IMR-90 (cell line): ENCODE results near the gene BNIP2. TPM values are rescaled to one million over a fixed set of nuclear protein-coding genes. Genes with fewer than 3 reads are reported as not detected.

ENCODE experiments used
- ATAC-seq: fragments of 200-7000 bp; cut with Tn5 transposase; 2 replicates; pipeline ENCODE4 v1.9.1; 2020; ENCODE audit warnings: low read depth, mild to moderate bottlenecking, moderate library complexity
- BruUV-seq: library from RNA; stranded (reverse); fragments of 400-500 nt; replicated peaks from 2 replicates; lab custom pipeline; 2021; lab: Mats Ljungman, UMichigan
- CTCF ChIA-PET: fragments of 300-600 bp; formaldehyde crosslinking; extraction: SDS; loops from one replicate; lab custom pipeline; 2021; ENCODE audit warnings: antibody characterized with exemption; lab: Yijun Ruan, JAX
- POLR2A ChIA-PET: fragments of 300-600 bp; sonication (Branson Sonifier 250); formaldehyde crosslinking; loops from one replicate; lab custom pipeline; 2022; ENCODE audit warnings: antibody characterized with exemption; ENCODE audit not compliant: unreplicated experiment; lab: Charles Lee
- DNase-seq: peaks from one replicate; pipeline ENCODE4 v3.0.0; 2013
- H2AFZ ChIP-seq: replicated peaks from 2 replicates; pipeline ENCODE3; 2013; ENCODE audit warnings: low read length, mild to moderate bottlenecking; ENCODE audit not compliant: poor library complexity
- H2AK5ac ChIP-seq: 2 replicates; pipeline ENCODE4 v1.6.1; 2013; ENCODE audit warnings: low read depth, low read length, inconsistent platforms
- H2AK9ac ChIP-seq: replicated peaks from 2 replicates; pipeline ENCODE3; 2013; ENCODE audit warnings: mild to moderate bottlenecking, low read depth, low read length, moderate library complexity; ENCODE audit not compliant: poor library complexity
- H2BK120ac ChIP-seq: 2 replicates; pipeline ENCODE4 v1.6.1; 2013; ENCODE audit warnings: low read depth, low read length, inconsistent platforms
- H2BK15ac ChIP-seq: 3 replicates; pipeline ENCODE4 v1.6.1; 2013; ENCODE audit warnings: low read depth, low read length, inconsistent platforms
- H2BK20ac ChIP-seq: 2 replicates; pipeline ENCODE4 v1.6.1; 2013; ENCODE audit warnings: low read depth, mild to moderate bottlenecking, inconsistent platforms, low read length, moderate library complexity
- H2BK5ac ChIP-seq: 2 replicates; pipeline ENCODE4 v1.6.1; 2013; ENCODE audit warnings: mild to moderate bottlenecking, low read depth, low read length, inconsistent platforms; ENCODE audit not compliant: poor library complexity, severe bottlenecking
- H3K14ac ChIP-seq: replicated peaks from 2 replicates; pipeline ENCODE4 v1.6.1; 2013; ENCODE audit warnings: low read depth, low read length, inconsistent platforms
- H3K18ac ChIP-seq: 2 replicates; pipeline ENCODE4 v1.6.1; 2013; ENCODE audit warnings: low read depth, low read length, control low read depth
- H3K23ac ChIP-seq: 2 replicates; pipeline ENCODE4 v1.6.1; 2013; ENCODE audit warnings: low read depth, low read length, inconsistent platforms
- H3K27ac ChIP-seq: 2 replicates; pipeline ENCODE4 v1.5.1; 2013; ENCODE audit warnings: mild to moderate bottlenecking, control low read depth, low read length; ENCODE audit not compliant: insufficient read depth
- H3K27me3 ChIP-seq: 2 replicates; pipeline ENCODE4 v1.6.1; 2013; ENCODE audit warnings: low read length; ENCODE audit not compliant: control insufficient read depth, insufficient read depth
- H3K36me3 ChIP-seq: 2 replicates; pipeline ENCODE4 v1.6.1; 2013; ENCODE audit warnings: low read length, mixed read lengths; ENCODE audit not compliant: control insufficient read depth, insufficient read depth
- H3K4ac ChIP-seq: 2 replicates; pipeline ENCODE4 v1.6.1; 2013; ENCODE audit warnings: low read depth, low read length, inconsistent platforms
- H3K4me1 ChIP-seq: 2 replicates; pipeline ENCODE4 v1.6.1; 2013; ENCODE audit warnings: low read length, mixed read lengths; ENCODE audit not compliant: control insufficient read depth, insufficient read depth
- H3K4me2 ChIP-seq: 2 replicates; pipeline ENCODE4 v1.6.1; 2013; ENCODE audit warnings: low read depth, mild to moderate bottlenecking, control low read depth, low read length, moderate library complexity
- H3K4me3 ChIP-seq: 2 replicates; pipeline ENCODE4 v1.5.1; 2013; ENCODE audit warnings: low read depth, mild to moderate bottlenecking, control low read depth, low read length, moderate library complexity; ENCODE audit not compliant: insufficient read depth
- H3K56ac ChIP-seq: 2 replicates; pipeline ENCODE4 v1.6.1; 2013; ENCODE audit warnings: low read length, inconsistent platforms; ENCODE audit not compliant: insufficient read depth; ENCODE audit errors: extremely low read depth
- H3K79me1 ChIP-seq, 2 experiments: 2 replicates each; pipeline ENCODE4 v1.6.1; 2013; ENCODE audit warnings: low read length in 2 of 2, inconsistent platforms in 1 of 2, low read depth in 1 of 2
- H3K9ac ChIP-seq: 2 replicates; pipeline ENCODE4 v1.6.1; 2013; ENCODE audit warnings: low read depth, low read length, control low read depth
- H3K9me1 ChIP-seq: 2 replicates; pipeline ENCODE4 v1.6.1; 2013; ENCODE audit warnings: low read length, inconsistent platforms; ENCODE audit not compliant: insufficient read depth
- H3K9me3 ChIP-seq: 2 replicates; pipeline ENCODE4 v1.6.1; 2013; ENCODE audit warnings: low read length; ENCODE audit not compliant: control insufficient read depth, insufficient read depth
- H4K20me1 ChIP-seq: 2 replicates; pipeline ENCODE4 v1.6.1; 2013; ENCODE audit warnings: low read length, inconsistent platforms; ENCODE audit not compliant: insufficient read depth
- H4K5ac ChIP-seq: 2 replicates; pipeline ENCODE4 v1.6.1; 2013; ENCODE audit warnings: mild to moderate bottlenecking, low read depth, low read length, control low read depth
- H4K8ac ChIP-seq, 2 experiments: 2 replicates each; pipeline ENCODE4 v1.6.1; 2013; ENCODE audit warnings: low read depth in 2 of 2, low read length in 2 of 2, control low read depth in 1 of 2, inconsistent platforms in 1 of 2
- H4K91ac ChIP-seq: 2 replicates; pipeline ENCODE4 v1.6.1; 2013; ENCODE audit warnings: low read depth, low read length, inconsistent platforms; ENCODE audit not compliant: insufficient read depth
- BHLHE40 ChIP-seq: fragments of 150-350 bp; IDR thresholded peaks from 2 replicates; pipeline ENCODE4 v1.6.1; 2016; ENCODE audit warnings: mild to moderate bottlenecking, low read depth, low read length
- ELK1 ChIP-seq: fragments of 150-350 bp; IDR thresholded peaks from 2 replicates; pipeline ENCODE4 v1.6.1; 2016; ENCODE audit warnings: low read depth, mild to moderate bottlenecking, low read length, moderate library complexity, borderline replicate concordance
- MAZ ChIP-seq: IDR thresholded peaks from 2 replicates; pipeline ENCODE4 v1.6.1; 2012; ENCODE audit warnings: low read depth, mild to moderate bottlenecking, low read length, improper control_type of control experiment, moderate library complexity, borderline replicate concordance
- MXI1 ChIP-seq: IDR thresholded peaks from 2 replicates; pipeline ENCODE4 v1.6.1; 2012; ENCODE audit warnings: low read depth, mild to moderate bottlenecking, low read length, moderate library complexity, borderline replicate concordance
- NFE2L2 ChIP-seq: fragments of 150-350 bp; IDR thresholded peaks from 2 replicates; pipeline ENCODE4 v1.6.1; 2016; ENCODE audit warnings: low read depth, mild to moderate bottlenecking, low read length
- WGBS, 2 experiments: methylation state at CpG; one replicate each; pipeline versions ENCODE4 v1.1.5 to v1.1.7; 2013; ENCODE audit warnings: missing lambda C conversion rate in 2 of 2; ENCODE audit not compliant: insufficient read length in 1 of 2; ENCODE audit errors: extremely low coverage in 2 of 2; 5-methylcytosine and 5-hydroxymethylcytosine counted together
- dilution Hi-C: fragments of 300-500 bp; cut with HindIII; formaldehyde crosslinking; loops from one replicate; pipeline ENCODE4 v1.14.3; 2018; ENCODE audit warnings: low sequenced_read_pairs; ENCODE audit not compliant: unreplicated experiment
- in situ Hi-C: fragments of 300-500 bp; cut with MboI; formaldehyde crosslinking; loops from 3 replicates; pipeline ENCODE4 v1.14.3; 2019; ENCODE audit warnings: low sequenced_read_pairs, inconsistent platforms, mixed read lengths
- intact Hi-C: fragments of 100-400 bp; cut with micrococcal nuclease; formaldehyde crosslinking; loops from 2 replicates; pipeline ENCODE4 v1.10.0; 2022
- polyA plus RNA-seq, 3 experiments: library from polyadenylated mRNA; depleted of rRNA; stranded (reverse); fragments of >200 nt; gene quantifications; 2 replicates each; pipeline ENCODE4 v1.2.3, GENCODE V29; 2012; ENCODE audit warnings: low replicate concordance in 1 of 3
- total RNA-seq: library from RNA; depleted of rRNA; stranded (reverse); fragments of >200 nt; gene quantifications from 2 replicates; pipeline ENCODE4 v1.2.3, GENCODE V29; 2012

Gene BNIP2
- total and polyA plus RNA-seq, 2 of the 4 experiments (the other 2 are of a cell fraction): 36.9 to 47.3 TPM

GRCh38 chr15:59668556-59668955 is 20.6 kb downstream of the BNIP2 start:
- no peak overlapping the region for H4K8ac ChIP-seq
- no peak overlapping the region for H2AK5ac ChIP-seq
- H3K4ac ChIP-seq: no peak overlapping the region
- H3K4me2 ChIP-seq: no peak overlapping the region
- H3K9me3 ChIP-seq: no peaks in the 10 kb centered on the region
- no peak overlapping the region for H3K27ac ChIP-seq
- dilution Hi-C loops: no loop called here
- no peak for ATAC-seq
- no TSS peak for BruUV-seq
- H3K9ac ChIP-seq: no peak overlapping the region
- in situ Hi-C loops: no loop called here
- H2BK20ac ChIP-seq: no peak overlapping the region
- H3K79me1 ChIP-seq: peaks cover 3 to 5% of the 10 kb centered on the region in 2 experiments; a peak in 3 of 4 replicates
- H3K36me3 ChIP-seq: peaks cover 35% of the 10 kb centered on the region
- H2AK9ac ChIP-seq: no peak overlapping the region
- ChIA-PET POLR2A (no interaction called here), CTCF (no interaction called here)
- H3K4me1 ChIP-seq: peaks cover 3% of the 10 kb centered on the region; the same call in 1 of the 2 replicates
- no peak overlapping the region for H3K18ac ChIP-seq
- DNase-seq: no peak
- no peak overlapping the region for H2BK120ac ChIP-seq
- H3K27me3 ChIP-seq: no peaks in the 10 kb centered on the region
- H2AFZ ChIP-seq: no peak overlapping the region
- no peak overlapping the region for H3K14ac ChIP-seq
- H3K4me3 ChIP-seq: no peak overlapping the region
- WGBS, 2 experiments: no CpG with 5 or more reads among the region's 8 CpGs
- no peak overlapping the region for H3K23ac ChIP-seq
- intact Hi-C loops: no loop called here
- no peak overlapping the region for H4K5ac ChIP-seq
- H4K91ac ChIP-seq: no peak overlapping the region
- H4K20me1 ChIP-seq: no peaks in the 10 kb centered on the region; the same call in 1 of the 2 replicates
- TF ChIP-seq MAZ: no peak
- no peak for TF ChIP-seq MXI1
- no peak for TF ChIP-seq NFE2L2
- TF ChIP-seq ELK1: no peak
- TF ChIP-seq BHLHE40: no peak
- H2BK5ac ChIP-seq: no peak overlapping the region
- H3K56ac ChIP-seq: no peak overlapping the region
- H2BK15ac ChIP-seq: no peak overlapping the region
- H3K9me1 ChIP-seq: no peaks in the 10 kb centered on the region
